HepG2 (cell line): ENCODE results near the gene RBM25. TPM values are rescaled to one million over a fixed set of nuclear protein-coding genes. Genes with fewer than 3 reads are reported as not detected.
A peak's percentile ranks its signal among the peaks of the same experiment; 100 is the strongest.

Source experiments
- CCDC6 ChIP-seq: sonication (generic); formaldehyde crosslinking; IDR thresholded peaks from 2 replicates; pipeline ENCODE4 v1.8.1; 2022; ENCODE audit warnings: mild to moderate bottlenecking, missing genetic modification reagents, moderate library complexity
- CEBPB ChIP-seq: IDR thresholded peaks from 2 replicates; pipeline ENCODE4 v1.6.1; 2011; ENCODE audit warnings: low read depth, low read length, improper control_type of control experiment, borderline replicate concordance
- ELF3 ChIP-seq: IDR thresholded peaks from 2 replicates; pipeline ENCODE4 v1.6.1; 2016; ENCODE audit warnings: missing genetic modification reagents, missing compliant biosample characterization
- FOSL2 ChIP-seq: sonication (generic); formaldehyde crosslinking; IDR thresholded peaks from 2 replicates; pipeline ENCODE4 v1.4.0; 2020; ENCODE audit warnings: missing genetic modification reagents
- HOXD1 ChIP-seq: sonication (generic); formaldehyde crosslinking; IDR thresholded peaks from 2 replicates; pipeline ENCODE4 v1.5.0; 2020; ENCODE audit warnings: missing genetic modification reagents
- IRF2 ChIP-seq: IDR thresholded peaks from 2 replicates; pipeline ENCODE4 v1.6.1; 2018; ENCODE audit warnings: missing genetic modification reagents, missing compliant biosample characterization
- NFKBIZ ChIP-seq: IDR thresholded peaks from 2 replicates; pipeline ENCODE4 v1.6.1; 2018; ENCODE audit warnings: missing genetic modification reagents, missing compliant biosample characterization
- ZFX ChIP-seq: sonication (generic); formaldehyde crosslinking; IDR thresholded peaks from 2 replicates; pipeline ENCODE4 v1.4.0; 2020; ENCODE audit warnings: mild to moderate bottlenecking, low read depth, missing genetic modification reagents, moderate library complexity
- ZNF558 ChIP-seq: sonication (generic); formaldehyde crosslinking; IDR thresholded peaks from 2 replicates; pipeline ENCODE4 v1.9.0; 2022; ENCODE audit warnings: mild to moderate bottlenecking, missing genetic modification reagents, borderline replicate concordance
- ZNF720 ChIP-seq: sonication (generic); formaldehyde crosslinking; IDR thresholded peaks from 2 replicates; pipeline ENCODE4 v1.4.0; 2020; ENCODE audit warnings: missing genetic modification reagents
- ZNF788 ChIP-seq: sonication (generic); formaldehyde crosslinking; IDR thresholded peaks from 2 replicates; pipeline ENCODE4 v1.5.0; 2020; ENCODE audit warnings: mild to moderate bottlenecking, missing genetic modification reagents, borderline replicate concordance
- polyA plus RNA-seq, 8 experiments: library from polyadenylated mRNA; depleted of rRNA in 3 of 8; stranded (reverse) in 7 of 8; unstranded in 1 of 8; fragments of >200 nt; fragmentation: Illumina TruSeq in 4 of 8; extraction: Trizol in 4 of 8; gene quantifications; 2 replicates each; pipeline versions ENCODE4 v1.2.1 to v1.2.3, GENCODE V29; 2011 to 2016; ENCODE audit warnings: low read depth in 4 of 8, missing spikeins in 1 of 8, mixed read lengths in 1 of 8; ENCODE audit not compliant: insufficient read depth in 1 of 8
- total RNA-seq, 5 experiments: library from RNA; depleted of rRNA; stranded (reverse); fragments of >200 nt; fragmentation: Illumina TruSeq; extraction: Trizol; gene quantifications; 2 replicates each; pipeline ENCODE4 v1.2.3, GENCODE V29; 2016; ENCODE audit warnings: low read depth in 1 of 5
- TF ChIP-seq, protein P1 (sequence below): sonication (generic); formaldehyde crosslinking; IDR thresholded peaks from 2 replicates; pipeline ENCODE4 v1.4.0; 2020; ENCODE audit warnings: missing genetic modification reagents
- TF ChIP-seq, protein P2 (sequence below): sonication (generic); formaldehyde crosslinking; IDR thresholded peaks from 2 replicates; pipeline ENCODE4 v1.5.0; 2020; ENCODE audit warnings: mild to moderate bottlenecking, missing genetic modification reagents
- TF ChIP-seq, protein P3 (sequence below): sonication (generic); formaldehyde crosslinking; IDR thresholded peaks from 2 replicates; pipeline ENCODE4 v1.5.0; 2020; ENCODE audit warnings: missing genetic modification reagents, mild to moderate bottlenecking, borderline replicate concordance
- TF ChIP-seq, protein P4 (sequence below): sonication (generic); formaldehyde crosslinking; IDR thresholded peaks from 2 replicates; pipeline ENCODE4 v1.5.0; 2020; ENCODE audit warnings: missing genetic modification reagents
- TF ChIP-seq, protein P5 (sequence below): IDR thresholded peaks from 2 replicates; pipeline ENCODE4 v1.6.1; 2016; ENCODE audit warnings: missing compliant biosample characterization, missing genetic modification reagents, borderline replicate concordance
- TF ChIP-seq, protein P6 (sequence below): sonication (generic); formaldehyde crosslinking; IDR thresholded peaks from 2 replicates; pipeline ENCODE4 v1.4.0; 2020; ENCODE audit warnings: missing genetic modification reagents, borderline replicate concordance

The RBM25 gene
- total and polyA plus RNA-seq, 2 of the 13 experiments (the other 11 are each of a cell fraction or from before 2014, with no cell fraction given): 34.1 to 65.9 TPM

DNA sequence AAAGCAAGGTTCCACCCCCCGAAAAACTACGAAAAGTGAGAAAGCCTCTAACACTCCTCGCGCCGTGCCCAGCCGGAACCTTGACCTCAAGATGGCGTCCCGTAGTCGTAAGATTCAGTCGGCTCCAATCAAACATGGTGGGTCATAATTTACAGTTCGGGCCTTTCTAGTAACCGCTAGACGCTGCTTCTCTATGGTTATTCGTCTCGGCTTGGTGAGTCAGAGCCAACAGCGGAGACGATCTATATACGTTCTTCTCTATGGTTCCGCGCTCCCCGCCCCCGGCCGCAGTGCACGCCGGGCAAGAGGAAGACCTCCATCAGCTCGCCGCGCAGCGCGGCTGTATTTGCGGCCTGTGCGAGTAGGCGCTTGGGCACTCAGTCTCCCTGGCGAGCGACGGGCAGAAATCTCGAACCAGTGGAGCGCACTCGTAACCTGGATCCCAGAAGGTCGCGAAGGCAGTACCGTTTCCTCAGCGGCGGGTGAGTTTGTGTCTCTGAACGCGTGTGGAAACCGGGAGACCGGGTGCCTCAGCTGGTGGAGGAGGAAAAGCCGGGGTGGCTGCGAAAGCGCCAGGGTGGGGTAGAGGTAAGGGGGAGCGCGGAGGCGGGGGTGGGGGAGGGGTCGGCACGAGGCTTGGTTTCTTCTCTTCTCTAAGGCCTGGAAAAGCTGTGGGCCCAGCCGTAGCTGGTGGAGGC lies at the start of gene RBM25 (continued):
- TF ChIP-seq, protein P1, sequence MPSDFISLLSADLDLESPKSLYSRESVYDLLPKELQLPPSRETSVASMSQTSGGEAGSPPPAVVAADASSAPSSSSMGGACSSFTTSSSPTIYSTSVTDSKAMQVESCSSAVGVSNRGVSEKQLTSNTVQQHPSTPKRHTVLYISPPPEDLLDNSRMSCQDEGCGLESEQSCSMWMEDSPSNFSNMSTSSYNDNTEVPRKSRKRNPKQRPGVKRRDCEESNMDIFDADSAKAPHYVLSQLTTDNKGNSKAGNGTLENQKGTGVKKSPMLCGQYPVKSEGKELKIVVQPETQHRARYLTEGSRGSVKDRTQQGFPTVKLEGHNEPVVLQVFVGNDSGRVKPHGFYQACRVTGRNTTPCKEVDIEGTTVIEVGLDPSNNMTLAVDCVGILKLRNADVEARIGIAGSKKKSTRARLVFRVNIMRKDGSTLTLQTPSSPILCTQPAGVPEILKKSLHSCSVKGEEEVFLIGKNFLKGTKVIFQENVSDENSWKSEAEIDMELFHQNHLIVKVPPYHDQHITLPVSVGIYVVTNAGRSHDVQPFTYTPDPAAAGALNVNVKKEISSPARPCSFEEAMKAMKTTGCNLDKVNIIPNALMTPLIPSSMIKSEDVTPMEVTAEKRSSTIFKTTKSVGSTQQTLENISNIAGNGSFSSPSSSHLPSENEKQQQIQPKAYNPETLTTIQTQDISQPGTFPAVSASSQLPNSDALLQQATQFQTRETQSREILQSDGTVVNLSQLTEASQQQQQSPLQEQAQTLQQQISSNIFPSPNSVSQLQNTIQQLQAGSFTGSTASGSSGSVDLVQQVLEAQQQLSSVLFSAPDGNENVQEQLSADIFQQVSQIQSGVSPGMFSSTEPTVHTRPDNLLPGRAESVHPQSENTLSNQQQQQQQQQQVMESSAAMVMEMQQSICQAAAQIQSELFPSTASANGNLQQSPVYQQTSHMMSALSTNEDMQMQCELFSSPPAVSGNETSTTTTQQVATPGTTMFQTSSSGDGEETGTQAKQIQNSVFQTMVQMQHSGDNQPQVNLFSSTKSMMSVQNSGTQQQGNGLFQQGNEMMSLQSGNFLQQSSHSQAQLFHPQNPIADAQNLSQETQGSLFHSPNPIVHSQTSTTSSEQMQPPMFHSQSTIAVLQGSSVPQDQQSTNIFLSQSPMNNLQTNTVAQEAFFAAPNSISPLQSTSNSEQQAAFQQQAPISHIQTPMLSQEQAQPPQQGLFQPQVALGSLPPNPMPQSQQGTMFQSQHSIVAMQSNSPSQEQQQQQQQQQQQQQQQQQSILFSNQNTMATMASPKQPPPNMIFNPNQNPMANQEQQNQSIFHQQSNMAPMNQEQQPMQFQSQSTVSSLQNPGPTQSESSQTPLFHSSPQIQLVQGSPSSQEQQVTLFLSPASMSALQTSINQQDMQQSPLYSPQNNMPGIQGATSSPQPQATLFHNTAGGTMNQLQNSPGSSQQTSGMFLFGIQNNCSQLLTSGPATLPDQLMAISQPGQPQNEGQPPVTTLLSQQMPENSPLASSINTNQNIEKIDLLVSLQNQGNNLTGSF: 0 out of 2 replicates have a peak, but pooled peaks have one; percentile 14
- TF ChIP-seq FOSL2 (peak; percentile 97), ZNF558 (CRISPR knock-in tag) (peak; percentile 97; the same call in 1 of the 2 replicates), ZNF720 (CRISPR knock-in tag) (0 out of 2 replicates have a peak, but pooled peaks have one; percentile 21), HOXD1 (CRISPR knock-in tag) (no peak), IRF2 (CRISPR knock-in tag) (peak; percentile 87), NFKBIZ (CRISPR knock-in tag) (0 out of 2 replicates have a peak, but pooled peaks have one; percentile 69), ELF3 (CRISPR knock-in tag) (peak; percentile 73), ZFX (CRISPR knock-in tag) (peak; percentile 99), ZNF788 (CRISPR knock-in tag) (peak; percentile 91; the same call in 1 of the 2 replicates), CCDC6 (CRISPR knock-in tag) (peak; percentile 85; the same call in 1 of the 2 replicates), CEBPB (no peak)
- TF ChIP-seq, protein P2, sequence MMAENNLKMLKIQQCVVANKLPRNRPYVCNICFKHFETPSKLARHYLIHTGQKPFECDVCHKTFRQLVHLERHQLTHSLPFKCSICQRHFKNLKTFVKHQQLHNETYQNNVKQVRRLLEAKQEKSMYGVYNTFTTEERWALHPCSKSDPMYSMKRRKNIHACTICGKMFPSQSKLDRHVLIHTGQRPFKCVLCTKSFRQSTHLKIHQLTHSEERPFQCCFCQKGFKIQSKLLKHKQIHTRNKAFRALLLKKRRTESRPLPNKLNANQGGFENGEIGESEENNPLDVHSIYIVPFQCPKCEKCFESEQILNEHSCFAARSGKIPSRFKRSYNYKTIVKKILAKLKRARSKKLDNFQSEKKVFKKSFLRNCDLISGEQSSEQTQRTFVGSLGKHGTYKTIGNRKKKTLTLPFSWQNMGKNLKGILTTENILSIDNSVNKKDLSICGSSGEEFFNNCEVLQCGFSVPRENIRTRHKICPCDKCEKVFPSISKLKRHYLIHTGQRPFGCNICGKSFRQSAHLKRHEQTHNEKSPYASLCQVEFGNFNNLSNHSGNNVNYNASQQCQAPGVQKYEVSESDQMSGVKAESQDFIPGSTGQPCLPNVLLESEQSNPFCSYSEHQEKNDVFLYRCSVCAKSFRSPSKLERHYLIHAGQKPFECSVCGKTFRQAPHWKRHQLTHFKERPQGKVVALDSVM: peak; percentile 71
- TF ChIP-seq, protein P3, sequence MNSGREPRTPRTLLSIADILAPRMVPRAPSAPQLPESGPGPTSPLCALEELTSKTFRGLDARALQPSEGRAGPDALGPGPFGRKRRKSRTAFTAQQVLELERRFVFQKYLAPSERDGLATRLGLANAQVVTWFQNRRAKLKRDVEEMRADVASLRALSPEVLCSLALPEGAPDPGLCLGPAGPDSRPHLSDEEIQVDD: no peak
- TF ChIP-seq, protein P4, sequence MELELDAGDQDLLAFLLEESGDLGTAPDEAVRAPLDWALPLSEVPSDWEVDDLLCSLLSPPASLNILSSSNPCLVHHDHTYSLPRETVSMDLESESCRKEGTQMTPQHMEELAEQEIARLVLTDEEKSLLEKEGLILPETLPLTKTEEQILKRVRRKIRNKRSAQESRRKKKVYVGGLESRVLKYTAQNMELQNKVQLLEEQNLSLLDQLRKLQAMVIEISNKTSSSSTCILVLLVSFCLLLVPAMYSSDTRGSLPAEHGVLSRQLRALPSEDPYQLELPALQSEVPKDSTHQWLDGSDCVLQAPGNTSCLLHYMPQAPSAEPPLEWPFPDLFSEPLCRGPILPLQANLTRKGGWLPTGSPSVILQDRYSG: 0 out of 2 replicates have a peak, but pooled peaks have one; percentile 25
- TF ChIP-seq, protein P5, sequence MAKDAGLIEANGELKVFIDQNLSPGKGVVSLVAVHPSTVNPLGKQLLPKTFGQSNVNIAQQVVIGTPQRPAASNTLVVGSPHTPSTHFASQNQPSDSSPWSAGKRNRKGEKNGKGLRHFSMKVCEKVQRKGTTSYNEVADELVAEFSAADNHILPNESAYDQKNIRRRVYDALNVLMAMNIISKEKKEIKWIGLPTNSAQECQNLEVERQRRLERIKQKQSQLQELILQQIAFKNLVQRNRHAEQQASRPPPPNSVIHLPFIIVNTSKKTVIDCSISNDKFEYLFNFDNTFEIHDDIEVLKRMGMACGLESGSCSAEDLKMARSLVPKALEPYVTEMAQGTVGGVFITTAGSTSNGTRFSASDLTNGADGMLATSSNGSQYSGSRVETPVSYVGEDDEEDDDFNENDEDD (CRISPR knock-in tag): peak; percentile 30; the same call in 1 of the 2 replicates
- TF ChIP-seq, protein P6, sequence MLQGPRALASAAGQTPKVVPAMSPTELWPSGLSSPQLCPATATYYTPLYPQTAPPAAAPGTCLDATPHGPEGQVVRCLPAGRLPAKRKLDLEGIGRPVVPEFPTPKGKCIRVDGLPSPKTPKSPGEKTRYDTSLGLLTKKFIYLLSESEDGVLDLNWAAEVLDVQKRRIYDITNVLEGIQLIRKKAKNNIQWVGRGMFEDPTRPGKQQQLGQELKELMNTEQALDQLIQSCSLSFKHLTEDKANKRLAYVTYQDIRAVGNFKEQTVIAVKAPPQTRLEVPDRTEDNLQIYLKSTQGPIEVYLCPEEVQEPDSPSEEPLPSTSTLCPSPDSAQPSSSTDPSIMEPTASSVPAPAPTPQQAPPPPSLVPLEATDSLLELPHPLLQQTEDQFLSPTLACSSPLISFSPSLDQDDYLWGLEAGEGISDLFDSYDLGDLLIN (CRISPR knock-in tag): no peak
